Fibroblast of lung (primary cell): Measurements from ENCODE around the gene ELMO1.

Source experiments
- EZH2 ChIP-seq: IDR thresholded peaks from 2 replicates; pipeline ENCODE4 v1.5.1; 2012; ENCODE audit warnings: low read length, control low read depth, mild to moderate bottlenecking; ENCODE audit errors: missing control alignments
- TF ChIP-seq, protein P1 (sequence below), 2 donors: IDR thresholded peaks in 1 of 2; conservative IDR thresholded peaks in 1 of 2; 1 replicate in 1 of 2; 2 replicates in 1 of 2; pipeline ENCODE4 v1.5.1; 2011 to 2012; ENCODE audit warnings: low read length in 2 of 2, control low read depth in 1 of 2, inconsistent platforms in 1 of 2, low read depth in 1 of 2, mild to moderate bottlenecking in 1 of 2

DNA sequence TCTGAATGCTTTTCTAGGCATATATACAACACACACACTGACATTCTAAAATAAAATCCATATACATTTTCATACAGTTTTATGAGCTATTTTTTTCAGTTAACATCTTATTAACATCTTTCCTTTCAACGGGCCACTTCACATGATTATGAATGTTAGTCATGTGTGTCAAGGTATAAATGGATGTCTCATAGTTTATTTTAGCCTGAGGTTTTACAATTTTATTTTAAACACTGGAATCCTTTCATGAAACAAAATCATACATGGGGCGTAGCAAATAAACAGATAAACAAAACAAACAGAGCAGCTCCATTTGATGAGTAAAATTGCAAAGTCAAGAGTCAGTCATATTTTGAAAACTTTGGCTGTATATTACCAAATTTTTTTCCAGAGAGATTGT lies 604.3 kb downstream of the ELMO1 start:
- TF ChIP-seq, protein P1, sequence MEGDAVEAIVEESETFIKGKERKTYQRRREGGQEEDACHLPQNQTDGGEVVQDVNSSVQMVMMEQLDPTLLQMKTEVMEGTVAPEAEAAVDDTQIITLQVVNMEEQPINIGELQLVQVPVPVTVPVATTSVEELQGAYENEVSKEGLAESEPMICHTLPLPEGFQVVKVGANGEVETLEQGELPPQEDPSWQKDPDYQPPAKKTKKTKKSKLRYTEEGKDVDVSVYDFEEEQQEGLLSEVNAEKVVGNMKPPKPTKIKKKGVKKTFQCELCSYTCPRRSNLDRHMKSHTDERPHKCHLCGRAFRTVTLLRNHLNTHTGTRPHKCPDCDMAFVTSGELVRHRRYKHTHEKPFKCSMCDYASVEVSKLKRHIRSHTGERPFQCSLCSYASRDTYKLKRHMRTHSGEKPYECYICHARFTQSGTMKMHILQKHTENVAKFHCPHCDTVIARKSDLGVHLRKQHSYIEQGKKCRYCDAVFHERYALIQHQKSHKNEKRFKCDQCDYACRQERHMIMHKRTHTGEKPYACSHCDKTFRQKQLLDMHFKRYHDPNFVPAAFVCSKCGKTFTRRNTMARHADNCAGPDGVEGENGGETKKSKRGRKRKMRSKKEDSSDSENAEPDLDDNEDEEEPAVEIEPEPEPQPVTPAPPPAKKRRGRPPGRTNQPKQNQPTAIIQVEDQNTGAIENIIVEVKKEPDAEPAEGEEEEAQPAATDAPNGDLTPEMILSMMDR (conservative IDR thresholded peaks at IDR 0.05 in 1 of 2, IDR thresholded peaks at IDR 0.05 in 1 of 2; ENCODE audit: low read depth in 1 of 2, low read length in 2 of 2), result no peak
- TF ChIP-seq EZH2, result no peak
